Brain microvascular endothelial cell (primary cell): ENCODE data around the gene DYNLRB1.

Experiments
- DNase-seq: peaks from one replicate; pipeline ENCODE4 v3.0.0-alpha.2; 2020
- H3K27ac ChIP-seq: fragments of 250-450 bp; sonication (Bioruptor Pico); 2 replicates; pipeline ENCODE4 v1.5.1; 2020; ENCODE audit warnings: mild to moderate bottlenecking, moderate library complexity
- H3K27me3 ChIP-seq: fragments of 250-450 bp; sonication (Bioruptor Pico); replicated peaks from 2 replicates; pipeline ENCODE4 v1.5.1; 2020; ENCODE audit warnings: mild to moderate bottlenecking
- H3K36me3 ChIP-seq: fragments of 250-450 bp; sonication (Bioruptor Pico); replicated peaks from 2 replicates; pipeline ENCODE4 v1.5.1; 2020; ENCODE audit warnings: mild to moderate bottlenecking
- H3K4me3 ChIP-seq: 2 replicates; pipeline ENCODE4 v1.5.1; 2011; ENCODE audit warnings: low read depth, mild to moderate bottlenecking, control low read depth, low read length, moderate library complexity
- in situ Hi-C: cut with HindIII; loops from 2 replicates; pipeline ENCODE4 v1.10.0; 2017; ENCODE audit warnings: low sequenced_read_pairs, low pct_ligation_motif_present
- TF ChIP-seq, protein P1 (sequence below): IDR thresholded peaks from 2 replicates; pipeline ENCODE4 v1.5.1; 2011; ENCODE audit warnings: low read depth, mild to moderate bottlenecking, moderate library complexity, low read length, control low read depth, inconsistent platforms; ENCODE audit errors: missing control alignments

The DYNLRB1 gene

DNA sequence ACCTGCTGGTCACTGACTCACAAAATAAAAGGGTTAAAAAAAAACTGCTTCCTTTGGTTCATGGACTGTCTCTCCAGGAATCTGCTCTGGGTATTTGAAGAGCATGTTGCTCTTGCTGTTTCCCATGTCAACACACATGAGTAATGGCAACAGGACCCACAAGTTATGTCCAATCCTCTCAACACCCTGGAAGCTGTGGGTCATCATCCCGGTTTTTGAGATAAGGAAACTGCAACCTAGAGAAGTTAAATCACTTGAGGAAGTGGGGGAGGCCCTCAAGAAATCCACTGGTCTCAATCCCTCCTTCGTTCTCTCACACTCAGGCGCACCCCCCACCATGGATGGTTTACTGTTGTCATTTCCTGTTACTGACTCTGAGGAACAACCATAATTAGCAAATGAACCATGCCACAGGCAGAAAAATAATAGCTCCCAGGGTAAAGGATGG, 54.7 kb downstream of the DYNLRB1 start:
- Histone ChIP-seq H3K36me3 (no peaks in the 10 kb centered on the region), H3K27ac (no peak overlapping the region), H3K27me3 (no peaks in the 10 kb centered on the region), H3K4me3 (no peak overlapping the region)
- TF ChIP-seq, protein P1, sequence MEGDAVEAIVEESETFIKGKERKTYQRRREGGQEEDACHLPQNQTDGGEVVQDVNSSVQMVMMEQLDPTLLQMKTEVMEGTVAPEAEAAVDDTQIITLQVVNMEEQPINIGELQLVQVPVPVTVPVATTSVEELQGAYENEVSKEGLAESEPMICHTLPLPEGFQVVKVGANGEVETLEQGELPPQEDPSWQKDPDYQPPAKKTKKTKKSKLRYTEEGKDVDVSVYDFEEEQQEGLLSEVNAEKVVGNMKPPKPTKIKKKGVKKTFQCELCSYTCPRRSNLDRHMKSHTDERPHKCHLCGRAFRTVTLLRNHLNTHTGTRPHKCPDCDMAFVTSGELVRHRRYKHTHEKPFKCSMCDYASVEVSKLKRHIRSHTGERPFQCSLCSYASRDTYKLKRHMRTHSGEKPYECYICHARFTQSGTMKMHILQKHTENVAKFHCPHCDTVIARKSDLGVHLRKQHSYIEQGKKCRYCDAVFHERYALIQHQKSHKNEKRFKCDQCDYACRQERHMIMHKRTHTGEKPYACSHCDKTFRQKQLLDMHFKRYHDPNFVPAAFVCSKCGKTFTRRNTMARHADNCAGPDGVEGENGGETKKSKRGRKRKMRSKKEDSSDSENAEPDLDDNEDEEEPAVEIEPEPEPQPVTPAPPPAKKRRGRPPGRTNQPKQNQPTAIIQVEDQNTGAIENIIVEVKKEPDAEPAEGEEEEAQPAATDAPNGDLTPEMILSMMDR = no peak
- DNase-seq = peak; percentile 88
- in situ Hi-C loops = no loop called here

DNA sequence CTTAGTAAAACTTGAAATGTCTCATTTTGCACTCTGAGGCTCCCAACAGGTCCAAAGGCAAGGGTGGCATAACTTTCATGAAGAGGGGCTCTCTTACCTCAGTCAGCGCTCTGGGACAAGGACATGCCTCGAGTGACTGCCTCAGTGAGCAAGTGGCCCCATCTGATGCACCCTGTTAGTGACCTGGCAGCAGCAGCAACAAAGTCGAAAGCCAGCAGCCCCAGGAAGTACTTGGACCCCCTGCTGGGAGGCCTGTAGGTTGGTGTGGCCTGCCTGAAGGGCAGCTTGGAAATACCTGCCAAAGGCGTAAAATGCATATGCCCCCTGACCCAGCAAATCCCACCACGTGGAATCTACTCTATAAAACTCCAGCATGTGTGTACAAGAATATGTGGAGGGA, 55.5 kb downstream of the DYNLRB1 start:
- Histone ChIP-seq H3K36me3 (no peaks in the 10 kb centered on the region), H3K27me3 (no peaks in the 10 kb centered on the region), H3K4me3 (no peak overlapping the region), H3K27ac (no peak overlapping the region)
- DNase-seq = no peak
- in situ Hi-C loops = no loop called here
- TF ChIP-seq, protein P1 = no peak

- no peak for DNase-seq
- Histone ChIP-seq H3K36me3 (no peaks in the 10 kb centered on the region), H3K27ac (no peak overlapping the region), H3K4me3 (no peak overlapping the region), H3K27me3 (no peaks in the 10 kb centered on the region)
- in situ Hi-C loops = no loop called here
- TF ChIP-seq, protein P1 = no peak
Observed at GRCh38 chr20:34573541-34574300, 57.5 kb downstream of the DYNLRB1 start.

GRCh38 chr20:34574426-34574825, 58.2 kb downstream of the DYNLRB1 start:
- TF ChIP-seq, protein P1 = no peak
- Histone ChIP-seq H3K27ac (no peak overlapping the region), H3K4me3 (no peak overlapping the region), H3K27me3 (no peaks in the 10 kb centered on the region), H3K36me3 (no peaks in the 10 kb centered on the region)
- in situ Hi-C loops = no loop called here
- DNase-seq = no peak

- Histone ChIP-seq H3K27ac (no peak overlapping the region), H3K27me3 (no peaks in the 10 kb centered on the region), H3K36me3 (no peaks in the 10 kb centered on the region), H3K4me3 (no peak overlapping the region)
- TF ChIP-seq, protein P1 = no peak
- in situ Hi-C loops = no loop called here
- no peak for DNase-seq
Observed at GRCh38 chr20:34574861-34575260, 58.6 kb downstream of the DYNLRB1 start.

- DNase-seq = no peak
- TF ChIP-seq, protein P1 = no peak
- in situ Hi-C loops = no loop called here
Observed at GRCh38 chr20:34575271-34575670, 59.0 kb downstream of the DYNLRB1 start.

More at GRCh38 chr20:34575271-34575670, 59.0 kb downstream of the DYNLRB1 start:
- no peaks in the 10 kb centered on the region for H3K36me3 ChIP-seq
- H3K4me3 ChIP-seq = no peak overlapping the region
- no peaks in the 10 kb centered on the region for H3K27me3 ChIP-seq
- H3K27ac ChIP-seq = no peak overlapping the region
